Tibial artery (tissue), 4 donors: Measurements from ENCODE around the gene CCDC28B.

Source experiments
- DNase-seq, 2 donors: peaks; one replicate each; pipeline ENCODE4 v3.0.0-alpha.2; 2019
- H3K27ac ChIP-seq, 2 donors: fragments of 200-600 bp; sonication (generic) in 1 of 2; 1 replicate in 1 of 2; 2 replicates in 1 of 2; pipeline ENCODE4 v1.5.1; 2018 to 2019; ENCODE audit warnings: mild to moderate bottlenecking in 1 of 2
- H3K27me3 ChIP-seq, 2 donors: fragments of 200-600 bp; sonication (generic) in 1 of 2; one replicate each; pipeline versions ENCODE4 v1.5.1 to v1.6.0; 2016 to 2019
- H3K36me3 ChIP-seq, 3 donors: fragments of 200-600 bp; sonication (generic) in 2 of 3; one replicate each; pipeline ENCODE4 v1.5.1; 2016 to 2019; ENCODE audit warnings: mild to moderate bottlenecking in 2 of 3
- H3K4me1 ChIP-seq, 4 donors: fragments of 200-600 bp; sonication (generic) in 2 of 4; 1 replicate in 3 of 4; 2 replicates in 1 of 4; pipeline ENCODE4 v1.5.1; 2016 to 2019
- H3K4me3 ChIP-seq, 2 donors: fragments of 200-600 bp; sonication (generic) in 1 of 2; 1 replicate in 1 of 2; 2 replicates in 1 of 2; pipeline ENCODE4 v1.5.1; 2018 to 2019; ENCODE audit warnings: mild to moderate bottlenecking in 2 of 2
- H3K9me3 ChIP-seq, 3 donors: fragments of 200-600 bp; sonication (generic) in 1 of 3; one replicate each; pipeline ENCODE4 v1.5.1; 2016 to 2019
- CTCF ChIP-seq, 2 experiments: fragments of 200-600 bp in 1 of 2; fragments of 450-650 bp in 1 of 2; IDR thresholded peaks; one replicate each; pipeline ENCODE4 v1.5.1; 2017 to 2019; ENCODE audit warnings: antibody characterized with exemption in 2 of 2, mild to moderate bottlenecking in 1 of 2, moderate library complexity in 1 of 2
- intact Hi-C: fragments of 100-400 bp; cut with DNase I; formaldehyde crosslinking; loops from one replicate; pipeline ENCODE4 v1.15.0; 2023; ENCODE audit warnings: low total_unique reads

The CCDC28B gene

GRCh38 chr1:32180186-32181060 lies 20.0 kb upstream of the CCDC28B start:
- no peaks in the 10 kb centered on the region for H3K9me3 ChIP-seq
- H3K36me3 ChIP-seq = peaks cover 13 to 40% (median 14%) of the 10 kb centered on the region in 3 donors
- H3K27ac ChIP-seq = peak overlapping the region; percentile 90 to 93
- no peak for TF ChIP-seq CTCF (IDR thresholded peaks at IDR 0.05)
- H3K4me1 ChIP-seq = peaks cover 0 to 53% (median 42%) of the 10 kb centered on the region in 4 donors
- intact Hi-C loops = loop anchor here (10.0 kb wide), 1 partner anchor 54 kb away; no protein-coding TSS in a partner anchor
- peak overlapping the region; percentile 64 to 81 for H3K4me3 ChIP-seq
- no peaks in the 10 kb centered on the region for H3K27me3 ChIP-seq
- peak; percentile 49 to 79 for DNase-seq

GRCh38 chr1:32181065-32181464 lies 19.3 kb upstream of the CCDC28B start:
- DNase-seq = peak in 1 of 2 donors; percentile 61
- no peak for TF ChIP-seq CTCF (IDR thresholded peaks at IDR 0.05)
- Histone ChIP-seq H3K36me3 (peaks cover 14 to 47% (median 18%) of the 10 kb centered on the region in 3 donors), H3K27me3 (no peaks in the 10 kb centered on the region), H3K27ac (peak overlapping the region; percentile 90 to 93), H3K4me3 (peak overlapping the region; percentile 64 to 81), H3K4me1 (peaks cover 0 to 57% (median 42%) of the 10 kb centered on the region in 4 donors), H3K9me3 (no peaks in the 10 kb centered on the region)
- intact Hi-C loops = loop anchor here (10.0 kb wide), 1 partner anchor 54 kb away; no protein-coding TSS in a partner anchor

- Histone ChIP-seq H3K36me3 (peaks cover 14 to 52% (median 23%) of the 10 kb centered on the region in 3 donors), H3K27me3 (no peaks in the 10 kb centered on the region), H3K4me1 (peaks cover 0 to 60% (median 42%) of the 10 kb centered on the region in 4 donors), H3K27ac (peak overlapping the region in 1 of 2 donors; percentile 90), H3K9me3 (no peaks in the 10 kb centered on the region), H3K4me3 (peak overlapping the region in 1 of 2 donors; percentile 81)
- no peak for TF ChIP-seq CTCF (IDR thresholded peaks at IDR 0.05)
- DNase-seq = no peak
- intact Hi-C loops = loop anchor here (10.0 kb wide), 1 partner anchor 53 kb away; no protein-coding TSS in a partner anchor
Measured at GRCh38 chr1:32181563-32181962, 18.8 kb upstream of the CCDC28B start.

- TF ChIP-seq CTCF (IDR thresholded peaks at IDR 0.05) = no peak
- peaks cover 14 to 55% (median 28%) of the 10 kb centered on the region in 3 donors for H3K36me3 ChIP-seq
- intact Hi-C loops = loop anchor here (10.0 kb wide), 1 partner anchor 53 kb away; no protein-coding TSS in a partner anchor
- no peaks in the 10 kb centered on the region for H3K9me3 ChIP-seq
- H3K4me1 ChIP-seq = peaks cover 0 to 60% (median 42%) of the 10 kb centered on the region in 4 donors
- DNase-seq = no peak
- H3K27me3 ChIP-seq = no peaks in the 10 kb centered on the region
- H3K27ac ChIP-seq = peak overlapping the region in 1 of 2 donors; percentile 90
- H3K4me3 ChIP-seq = no peak overlapping the region
Measured at GRCh38 chr1:32182060-32182459, 18.3 kb upstream of the CCDC28B start.

GRCh38 chr1:32184650-32185049 lies 15.7 kb upstream of the CCDC28B start:
- no peak for TF ChIP-seq CTCF (IDR thresholded peaks at IDR 0.05)
- no peaks in the 10 kb centered on the region for H3K27me3 ChIP-seq
- no peak overlapping the region for H3K27ac ChIP-seq
- no peak for DNase-seq
- H3K4me1 ChIP-seq = peaks cover 0 to 53% (median 39%) of the 10 kb centered on the region in 4 donors
- no peak overlapping the region for H3K4me3 ChIP-seq
- intact Hi-C loops = loop anchor here (10.0 kb wide), 1 partner anchor 50 kb away; no protein-coding TSS in a partner anchor
- peaks cover 37 to 79% (median 54%) of the 10 kb centered on the region in 3 donors for H3K36me3 ChIP-seq
- no peaks in the 10 kb centered on the region for H3K9me3 ChIP-seq
